Naive thymus-derived CD8-positive, alpha-beta T cell (primary cell): ENCODE results near the gene TUBB2A. TPM values are rescaled to one million over a fixed set of nuclear protein-coding genes. Genes with fewer than 3 reads are reported as not detected.
"Not testable (repeated sequence)": the region's sequence is repeated elsewhere in the genome, so short reads cannot be mapped to it uniquely, and the experiment has no call there.

Source experiments
- ATAC-seq, 2 donors: fragments of 150-1000 bp; cut with Tn5 transposase in 1 of 2; sonication (Bioruptor Pico), chemical (Tn5 transposase) in 1 of 2; 1 replicate in 1 of 2; 2 replicates in 1 of 2; pipeline ENCODE4 v1.10.0; 2021; ENCODE audit warnings: mild to moderate bottlenecking in 2 of 2, moderate library complexity in 2 of 2
- POLR2A ChIA-PET: fragments of 350-600 bp; sonication (Branson Sonifier 250); formaldehyde crosslinking; loops from one replicate; lab custom pipeline; 2021; ENCODE audit warnings: antibody characterized with exemption; lab: Charles Lee
- DNase-seq, 10 donors: peaks; one replicate each; pipeline versions ENCODE4 v3.0.0 to v3.0.0-alpha.2; 2020 to 2022
- H3K27ac Mint-ChIP-seq, 10 donors: one replicate each; pipeline ENCODE4 v1.8.0; 2020 to 2022; ENCODE audit warnings: mild to moderate bottlenecking in 10 of 10, mixed read lengths in 10 of 10, moderate library complexity in 4 of 10, inconsistent platforms in 1 of 10
- H3K27me3 Mint-ChIP-seq, 5 donors: one replicate each; pipeline ENCODE4 v1.8.0; 2021 to 2022; ENCODE audit warnings: mixed read lengths in 5 of 5
- H3K36me3 Mint-ChIP-seq, 3 donors: one replicate each; pipeline ENCODE4 v1.8.0; 2020 to 2022; ENCODE audit warnings: mixed read lengths in 3 of 3, mild to moderate bottlenecking in 2 of 3, inconsistent platforms in 1 of 3
- H3K4me1 Mint-ChIP-seq, 4 donors: one replicate each; pipeline ENCODE4 v1.8.0; 2021 to 2022; ENCODE audit warnings: mixed read lengths in 4 of 4
- H3K4me3 Mint-ChIP-seq, 10 donors: one replicate each; pipeline ENCODE4 v1.8.0; 2020 to 2022; ENCODE audit warnings: mild to moderate bottlenecking in 10 of 10, mixed read lengths in 10 of 10, moderate library complexity in 6 of 10, inconsistent platforms in 1 of 10
- H3K9me3 Mint-ChIP-seq, 9 donors: one replicate each; pipeline ENCODE4 v1.8.0; 2020 to 2022; ENCODE audit warnings: mixed read lengths in 9 of 9, mild to moderate bottlenecking in 3 of 9, inconsistent platforms in 1 of 9, moderate library complexity in 1 of 9
- polyA plus RNA-seq, 3 donors: library from polyadenylated mRNA; unstranded; fragments of 300-500 nt; fragmentation: Illumina TruSeq; gene quantifications; one replicate each; pipeline ENCODE4 v1.2.3, GENCODE V29; 2021
- total RNA-seq, 8 experiments: library from RNA in 2 of 8; stranded (reverse) in 2 of 8; gene quantifications; one replicate each; pipeline ENCODE4 v1.2.3 and lab custom pipeline; 2021 to 2026

The TUBB2A gene
- total and polyA plus RNA-seq, 5 experiments from 2014 or later = 1.1 to 4.6 (median 3.7) TPM

GRCh38 chr6:3195420-3195694 lies 38.0 kb upstream of the TUBB2A start:
- no peaks in the 10 kb centered on the region for H3K4me1 Mint-ChIP-seq
- H3K9me3 Mint-ChIP-seq = peaks cover 0 to 5% (median 0%) of the 10 kb centered on the region in 9 donors
- H3K36me3 Mint-ChIP-seq = peaks cover 0 to 6% (median 0%) of the 10 kb centered on the region in 3 donors
- POLR2A ChIA-PET = no interaction called here
- DNase-seq (no peak), ATAC-seq (no peak)
- no peak overlapping the region for H3K4me3 Mint-ChIP-seq
- H3K27me3 Mint-ChIP-seq = peaks cover 0 to 5% (median 1%) of the 10 kb centered on the region in 5 donors
- no peak overlapping the region for H3K27ac Mint-ChIP-seq

- no peak overlapping the region for H3K4me3 Mint-ChIP-seq
- DNase-seq (no peak), ATAC-seq (peak in 1 of 2 donors; percentile 62)
- peaks cover 0 to 4% (median 0%) of the 10 kb centered on the region in 9 donors for H3K9me3 Mint-ChIP-seq
- no peak overlapping the region for H3K27ac Mint-ChIP-seq
- no peaks in the 10 kb centered on the region for H3K4me1 Mint-ChIP-seq
- POLR2A ChIA-PET = no interaction called here
- peaks cover 0 to 3% (median 1%) of the 10 kb centered on the region in 5 donors for H3K27me3 Mint-ChIP-seq
- peaks cover 0 to 6% (median 0%) of the 10 kb centered on the region in 3 donors for H3K36me3 Mint-ChIP-seq
Measured at GRCh38 chr6:3194535-3195419, 37.4 kb upstream of the TUBB2A start.

- Mint-ChIP-seq H3K36me3 (no peaks in the 10 kb centered on the region), H3K9me3 (no peaks in the 10 kb centered on the region), H3K27ac (no peak overlapping the region), H3K27me3 (peaks cover 0 to 7% (median 4%) of the 10 kb centered on the region in 5 donors), H3K4me3 (no peak overlapping the region), H3K4me1 (no peaks in the 10 kb centered on the region)
- POLR2A ChIA-PET = interaction anchor here (0.7 kb wide), 1 partner anchor 91 kb away, joined by 3 read pairs; no protein-coding TSS in a partner anchor
- no peak for ATAC-seq
- no peak for DNase-seq
Measured at GRCh38 chr6:3193102-3193849, 35.9 kb upstream of the TUBB2A start.

GRCh38 chr6:3190779-3191178 lies 33.4 kb upstream of the TUBB2A start:
- ATAC-seq (no peak), DNase-seq (no peak)
- H3K9me3 Mint-ChIP-seq = no peaks in the 10 kb centered on the region
- POLR2A ChIA-PET = no interaction called here
- no peaks in the 10 kb centered on the region for H3K4me1 Mint-ChIP-seq
- H3K27me3 Mint-ChIP-seq = peaks cover 0 to 7% (median 4%) of the 10 kb centered on the region in 5 donors
- no peak overlapping the region for H3K27ac Mint-ChIP-seq
- no peak overlapping the region for H3K4me3 Mint-ChIP-seq
- H3K36me3 Mint-ChIP-seq = no peaks in the 10 kb centered on the region

GRCh38 chr6:3190056-3190455 lies 32.7 kb upstream of the TUBB2A start:
- peaks cover 0 to 7% (median 4%) of the 10 kb centered on the region in 5 donors for H3K27me3 Mint-ChIP-seq
- H3K9me3 Mint-ChIP-seq = no peaks in the 10 kb centered on the region
- no peak overlapping the region for H3K4me3 Mint-ChIP-seq
- no peaks in the 10 kb centered on the region for H3K4me1 Mint-ChIP-seq
- DNase-seq (no peak), ATAC-seq (no peak)
- no peaks in the 10 kb centered on the region for H3K36me3 Mint-ChIP-seq
- no peak overlapping the region for H3K27ac Mint-ChIP-seq
- POLR2A ChIA-PET = no interaction called here

- H3K27ac Mint-ChIP-seq, H3K36me3 Mint-ChIP-seq, ATAC-seq, H3K4me3 Mint-ChIP-seq, DNase-seq, POLR2A ChIA-PET, H3K4me1 Mint-ChIP-seq, H3K9me3 Mint-ChIP-seq: not testable (repeated sequence)
- peaks cover 4 to 13% (median 6%) of the 10 kb centered on the region in 5 donors for H3K27me3 Mint-ChIP-seq
Measured at GRCh38 chr6:3189192-3189591, 31.8 kb upstream of the TUBB2A start.

GRCh38 chr6:3188262-3188661 lies 30.9 kb upstream of the TUBB2A start:
- peaks cover 4 to 17% (median 7%) of the 10 kb centered on the region in 5 donors for H3K27me3 Mint-ChIP-seq
- no peak overlapping the region for H3K4me3 Mint-ChIP-seq
- H3K9me3 Mint-ChIP-seq = no peaks in the 10 kb centered on the region
- DNase-seq (no peak), ATAC-seq (no peak)
- POLR2A ChIA-PET = no interaction called here
- H3K27ac Mint-ChIP-seq = no peak overlapping the region
- no peaks in the 10 kb centered on the region for H3K36me3 Mint-ChIP-seq
- no peaks in the 10 kb centered on the region for H3K4me1 Mint-ChIP-seq

- DNase-seq (no peak), ATAC-seq (no peak)
- no peak overlapping the region for H3K4me3 Mint-ChIP-seq
- H3K27ac Mint-ChIP-seq = no peak overlapping the region
- no peaks in the 10 kb centered on the region for H3K4me1 Mint-ChIP-seq
- POLR2A ChIA-PET = no interaction called here
- peaks cover 6 to 17% (median 6%) of the 10 kb centered on the region in 5 donors for H3K27me3 Mint-ChIP-seq
- no peaks in the 10 kb centered on the region for H3K9me3 Mint-ChIP-seq
- H3K36me3 Mint-ChIP-seq = no peaks in the 10 kb centered on the region
Measured at GRCh38 chr6:3186974-3187382, 29.6 kb upstream of the TUBB2A start.

- H3K4me1 Mint-ChIP-seq = peaks cover 0 to 2% (median under 1%) of the 10 kb centered on the region in 4 donors
- H3K9me3 Mint-ChIP-seq = no peaks in the 10 kb centered on the region
- ATAC-seq = no peak
- H3K36me3 Mint-ChIP-seq = no peaks in the 10 kb centered on the region
- DNase-seq = no peak
- no peak overlapping the region for H3K4me3 Mint-ChIP-seq
- peaks cover 2 to 22% (median 11%) of the 10 kb centered on the region in 5 donors for H3K27me3 Mint-ChIP-seq
- POLR2A ChIA-PET = interaction anchor here (0.6 kb wide), 1 partner anchor 57 kb away, joined by 7 read pairs; no protein-coding TSS in a partner anchor
- no peak overlapping the region for H3K27ac Mint-ChIP-seq
Measured at GRCh38 chr6:3183066-3183465, 25.7 kb upstream of the TUBB2A start.

- Mint-ChIP-seq H3K27me3 (peaks cover 2 to 22% (median 11%) of the 10 kb centered on the region in 5 donors), H3K4me1 (peaks cover under 1 to 2% (median 2%) of the 10 kb centered on the region in 4 donors), H3K36me3 (no peaks in the 10 kb centered on the region), H3K27ac (no peak overlapping the region), H3K4me3 (no peak overlapping the region), H3K9me3 (no peaks in the 10 kb centered on the region)
- POLR2A ChIA-PET = no interaction called here
- ATAC-seq (no peak), DNase-seq (no peak)
Measured at GRCh38 chr6:3181105-3181504, 23.8 kb upstream of the TUBB2A start.

- H3K4me1 Mint-ChIP-seq, DNase-seq, H3K9me3 Mint-ChIP-seq, POLR2A ChIA-PET, H3K36me3 Mint-ChIP-seq: not testable (repeated sequence)
- Mint-ChIP-seq H3K27me3 (peaks cover 2 to 22% (median 11%) of the 10 kb centered on the region in 5 donors), H3K27ac (peak overlapping the region in 6 of 10 donors; percentile 26 to 79 (median 59)), H3K4me3 (peak overlapping the region; percentile 52 to 86 (median 80))
- ATAC-seq = peak; percentile 49 to 72
Measured at GRCh38 chr6:3179945-3180344, 22.6 kb upstream of the TUBB2A start.

GRCh38 chr6:3178666-3179065 lies 21.3 kb upstream of the TUBB2A start:
- H3K36me3 Mint-ChIP-seq, H3K9me3 Mint-ChIP-seq, H3K27ac Mint-ChIP-seq, POLR2A ChIA-PET, H3K4me1 Mint-ChIP-seq, H3K4me3 Mint-ChIP-seq, DNase-seq, ATAC-seq: not testable (repeated sequence)
- peaks cover 0 to 13% (median 5%) of the 10 kb centered on the region in 5 donors for H3K27me3 Mint-ChIP-seq
